HG03175 (cell line): ENCODE data around the gene LTK.
A peak's percentile ranks its signal among the peaks of the same experiment; 100 is the strongest.

Source experiments
- ATAC-seq: cut with Tn5 transposase; IDR thresholded peaks from one replicate; pipeline ENCODE4 v1.9.1; 2021; ENCODE audit warnings: mild to moderate bottlenecking, moderate library complexity; ENCODE audit not compliant: unreplicated experiment

The LTK gene

DNA sequence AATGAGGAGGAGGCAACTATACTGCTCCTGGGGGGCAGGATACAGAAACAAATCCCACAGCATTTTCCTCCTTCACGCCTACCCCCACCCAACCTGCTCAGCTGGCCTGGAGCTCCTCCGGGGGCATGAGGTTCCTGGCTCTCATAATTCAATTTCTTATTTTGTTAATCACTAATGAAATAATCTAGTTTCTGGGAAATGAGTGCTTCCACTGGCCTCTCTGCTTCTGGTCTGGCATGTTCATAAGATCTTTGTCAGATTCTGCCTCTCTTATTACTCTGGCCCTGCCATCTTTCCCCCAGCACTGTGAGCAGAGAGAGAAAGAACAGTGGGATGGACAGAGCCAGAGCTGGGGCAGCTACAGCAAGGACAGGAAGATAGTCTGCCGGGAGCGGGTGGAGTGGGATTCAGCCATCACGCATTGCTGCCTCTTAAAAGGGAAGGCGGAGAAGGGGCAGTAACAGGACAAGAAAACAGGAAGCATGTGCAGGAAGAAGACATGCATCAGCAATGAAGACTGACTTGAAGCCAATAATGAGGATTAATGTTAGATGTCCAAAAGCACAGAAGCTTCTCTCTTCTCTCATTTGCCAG, 16.8 kb upstream of the LTK start:
- no peak for ATAC-seq

DNA sequence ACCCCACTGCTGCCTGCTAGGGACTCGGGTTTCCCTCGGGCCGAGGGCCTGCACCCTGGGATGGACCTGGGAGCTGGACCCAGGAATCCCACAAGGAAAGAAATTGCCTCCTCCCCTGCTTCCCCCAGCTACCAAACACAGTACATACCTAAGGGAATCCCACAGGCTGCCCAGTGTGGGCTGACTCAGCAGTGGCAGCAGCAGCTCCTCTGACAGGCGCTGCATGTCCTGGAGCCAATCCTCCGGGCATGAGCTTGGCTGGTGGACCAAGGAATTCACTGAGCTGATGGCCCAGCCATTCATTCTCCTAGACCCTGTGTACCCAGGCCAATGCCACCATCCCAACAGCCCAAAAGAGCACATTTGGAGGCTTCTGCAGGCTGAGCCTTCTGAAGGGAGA, 9.5 kb upstream of the LTK start:
- no peak for ATAC-seq

DNA sequence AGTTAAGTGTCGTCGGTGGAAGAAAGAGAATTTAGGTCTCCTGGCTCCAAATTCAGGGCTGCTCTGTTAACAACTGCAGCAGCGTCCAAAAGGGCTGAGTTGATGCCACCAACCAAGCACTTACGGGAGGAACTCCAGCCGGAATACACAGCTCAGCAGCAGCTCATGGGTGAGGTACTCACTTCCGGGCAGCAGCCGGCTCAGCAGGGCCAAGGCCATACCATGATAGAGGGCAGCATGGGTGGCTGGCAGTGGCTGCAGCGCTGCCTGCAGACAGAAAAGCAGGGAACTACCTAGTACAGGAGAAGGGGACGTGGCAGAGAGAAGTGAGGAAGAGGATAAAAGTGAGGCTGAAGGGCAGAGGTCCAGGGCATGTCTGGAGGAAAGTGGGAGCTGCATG, 8.0 kb upstream of the LTK start:
- no peak for ATAC-seq

DNA sequence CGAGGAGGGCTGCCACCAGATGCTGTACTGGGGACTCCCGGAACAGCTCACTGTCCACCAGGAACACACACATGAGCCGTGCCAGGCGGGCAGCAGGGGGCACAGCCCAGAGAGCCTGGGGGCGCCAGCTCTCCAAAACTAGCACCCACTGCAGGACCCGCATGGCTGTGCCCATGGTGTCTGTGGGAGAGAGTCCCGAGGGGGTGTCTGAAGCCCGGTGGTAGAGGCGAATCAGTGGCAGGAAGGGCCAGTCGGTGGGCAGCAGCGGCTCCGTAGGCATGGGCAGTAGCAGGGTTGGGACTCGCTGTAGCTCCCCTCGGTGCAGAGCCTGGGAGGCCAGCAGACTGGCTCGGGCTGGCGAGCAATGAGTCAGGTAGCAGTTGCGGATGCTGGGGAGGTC, 7.0 kb upstream of the LTK start:
- ATAC-seq: no peak

DNA sequence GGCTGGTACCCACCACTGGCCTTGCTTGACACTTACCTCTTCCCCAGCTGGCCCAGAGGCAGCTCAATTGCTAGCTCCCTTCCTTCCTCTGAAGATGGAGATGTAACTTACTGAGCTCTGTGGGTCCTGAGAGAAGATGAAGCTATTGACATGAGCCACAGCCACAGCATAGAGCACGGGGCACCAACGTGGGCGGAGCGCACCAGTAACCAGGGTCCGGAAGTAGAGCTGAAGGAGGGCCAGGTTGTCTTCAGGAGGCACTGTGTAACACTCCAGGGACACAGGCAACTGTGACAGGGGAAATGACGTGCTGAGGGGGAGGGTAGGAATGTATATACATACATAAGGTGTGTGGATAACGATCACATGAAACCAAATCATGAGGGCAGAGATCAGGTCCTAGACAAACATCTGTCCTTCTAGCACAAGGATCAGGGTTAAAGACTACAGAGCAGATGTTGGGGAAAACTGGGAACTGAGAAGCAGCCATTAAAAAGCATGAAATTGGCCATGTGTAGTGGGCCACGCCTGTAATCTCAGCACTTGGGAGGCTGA, 4.3 kb upstream of the LTK start:
- no peak for ATAC-seq

DNA sequence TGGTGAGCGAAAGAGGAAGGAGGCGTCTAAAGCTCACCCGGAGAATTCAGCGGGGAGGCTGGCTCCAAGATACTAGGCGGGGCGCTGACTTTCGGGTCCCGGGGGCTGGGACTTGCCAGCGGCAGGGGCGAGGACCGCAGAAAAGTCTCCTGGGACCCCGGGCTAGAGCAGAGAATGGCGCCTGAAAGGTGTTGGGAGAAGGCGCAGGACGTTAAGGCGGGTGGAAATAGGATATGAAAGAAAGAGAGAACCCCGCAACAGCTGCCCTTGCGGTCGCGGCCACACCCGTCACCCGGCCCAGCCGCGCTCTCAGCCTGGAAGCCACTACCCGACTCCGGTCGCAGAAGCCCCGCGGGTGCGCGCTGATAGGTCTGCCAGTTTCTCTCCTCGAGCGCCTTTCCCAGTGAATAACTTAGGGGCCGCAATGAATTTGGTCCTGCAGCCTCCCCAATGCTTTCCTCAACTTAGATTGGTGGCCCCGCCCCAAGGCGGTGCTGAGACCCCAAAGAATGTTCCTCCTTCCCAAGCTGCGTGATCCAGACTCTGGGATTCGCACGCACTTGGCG, 604 bp downstream of the LTK start:
- no peak for ATAC-seq

- ATAC-seq: no peak
Measured at GRCh38 chr15:41512512-41512939, 1.1 kb downstream of the LTK start.

DNA sequence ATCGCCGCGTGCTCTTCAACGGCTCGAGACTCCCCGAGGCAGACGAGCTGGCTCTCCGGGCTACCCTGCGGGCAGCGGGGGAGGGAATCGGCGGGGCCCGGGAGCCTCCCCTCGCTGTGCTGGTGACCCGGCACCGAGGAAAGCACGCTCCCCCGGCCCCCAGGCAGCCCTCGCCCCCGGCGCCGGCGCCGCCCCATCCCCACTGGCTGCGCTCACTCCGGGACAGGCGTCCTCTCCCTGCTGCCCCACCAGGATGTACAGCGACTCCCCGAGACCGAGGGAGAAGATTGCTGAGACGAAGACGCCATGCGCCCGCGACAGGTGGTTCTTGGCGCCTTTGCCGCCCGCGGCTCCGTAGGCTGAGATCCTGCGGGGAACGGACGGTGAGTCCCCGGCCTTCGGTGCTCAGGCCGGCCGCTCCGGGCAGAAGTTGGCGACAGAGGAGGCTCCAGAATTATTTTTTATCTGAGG, 1.7 kb downstream of the LTK start:
- ATAC-seq: no peak

DNA sequence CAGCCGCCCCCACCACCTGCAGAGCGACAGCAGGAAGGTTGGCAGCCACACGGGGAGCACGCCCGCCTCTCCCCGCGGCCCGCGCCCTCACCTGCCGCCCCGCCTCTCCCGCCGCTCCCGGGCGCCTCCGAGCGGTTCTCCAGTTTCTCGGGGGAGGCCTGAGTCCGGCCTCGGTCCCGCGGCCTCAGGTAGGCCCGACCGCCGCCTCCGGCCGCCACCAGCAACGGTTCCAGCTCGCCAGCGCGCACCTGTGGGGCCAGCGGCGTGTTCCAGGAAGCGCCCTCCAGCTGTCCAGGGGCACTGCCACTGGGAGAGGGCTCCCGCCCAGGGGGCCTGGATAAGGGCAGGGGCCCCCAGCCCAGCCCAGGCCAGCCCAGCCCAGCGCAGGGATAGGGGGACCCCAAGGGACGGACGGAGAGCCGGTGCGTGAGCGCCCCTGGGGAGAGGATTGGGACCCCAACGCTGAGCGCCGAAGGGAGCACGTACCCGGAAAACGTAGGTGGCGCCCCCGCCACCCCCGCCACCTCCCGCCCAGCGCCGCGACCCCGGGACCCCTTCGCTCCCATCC, 2.2 kb downstream of the LTK start:
- ATAC-seq: no peak

- no peak for ATAC-seq
Measured at GRCh38 chr15:41510728-41511127, 2.9 kb downstream of the LTK start.

GRCh38 chr15:41507820-41508290, 5.8 kb downstream of the LTK start:
- ATAC-seq: no peak

DNA sequence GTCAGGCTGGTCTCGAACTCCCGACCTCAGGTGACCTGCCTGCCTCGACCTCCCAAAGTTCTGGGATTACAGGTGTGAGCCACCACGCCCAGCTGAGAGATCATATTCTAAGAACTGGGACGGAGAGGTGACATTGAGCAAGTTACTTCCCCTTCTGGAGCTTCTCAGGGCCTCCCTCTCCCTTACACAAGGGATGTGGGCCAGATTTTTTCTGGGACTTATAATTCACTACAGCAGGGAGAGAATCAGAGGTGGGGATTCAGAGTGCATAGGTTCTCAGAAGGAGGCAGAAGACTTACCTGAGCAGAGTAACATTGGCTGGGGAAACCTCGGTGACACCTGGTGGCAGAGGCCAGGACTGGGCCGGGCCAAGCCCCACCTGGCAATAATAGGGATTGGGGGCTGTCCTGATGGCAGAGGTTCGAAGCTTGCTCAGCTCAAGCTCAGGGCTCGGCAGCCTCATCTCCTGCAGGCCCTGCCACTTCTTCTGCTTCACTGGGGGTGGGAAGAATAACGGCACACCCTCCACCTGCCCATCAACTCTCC, 6.8 kb downstream of the LTK start:
- ATAC-seq: no peak

DNA sequence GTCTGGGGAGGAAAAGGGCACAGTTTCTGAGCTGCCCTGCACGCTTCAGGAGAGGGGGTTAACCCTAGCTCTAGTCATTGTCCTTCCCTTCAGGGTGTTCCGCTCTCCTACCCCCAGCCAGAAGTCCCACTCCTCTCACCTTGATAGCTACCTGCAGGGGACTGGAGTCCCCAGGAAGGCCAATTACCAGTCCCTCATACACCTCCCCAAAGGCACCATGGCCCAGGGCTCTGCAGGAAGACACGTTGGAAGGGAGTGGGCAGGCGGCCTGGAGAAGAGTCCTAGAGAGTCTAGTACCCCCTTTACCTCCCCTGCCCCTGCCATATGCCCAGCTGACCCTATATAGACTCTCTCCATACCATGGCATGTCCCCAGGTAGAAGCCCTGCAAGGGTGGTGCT, 7.9 kb downstream of the LTK start:
- ATAC-seq: no peak

DNA sequence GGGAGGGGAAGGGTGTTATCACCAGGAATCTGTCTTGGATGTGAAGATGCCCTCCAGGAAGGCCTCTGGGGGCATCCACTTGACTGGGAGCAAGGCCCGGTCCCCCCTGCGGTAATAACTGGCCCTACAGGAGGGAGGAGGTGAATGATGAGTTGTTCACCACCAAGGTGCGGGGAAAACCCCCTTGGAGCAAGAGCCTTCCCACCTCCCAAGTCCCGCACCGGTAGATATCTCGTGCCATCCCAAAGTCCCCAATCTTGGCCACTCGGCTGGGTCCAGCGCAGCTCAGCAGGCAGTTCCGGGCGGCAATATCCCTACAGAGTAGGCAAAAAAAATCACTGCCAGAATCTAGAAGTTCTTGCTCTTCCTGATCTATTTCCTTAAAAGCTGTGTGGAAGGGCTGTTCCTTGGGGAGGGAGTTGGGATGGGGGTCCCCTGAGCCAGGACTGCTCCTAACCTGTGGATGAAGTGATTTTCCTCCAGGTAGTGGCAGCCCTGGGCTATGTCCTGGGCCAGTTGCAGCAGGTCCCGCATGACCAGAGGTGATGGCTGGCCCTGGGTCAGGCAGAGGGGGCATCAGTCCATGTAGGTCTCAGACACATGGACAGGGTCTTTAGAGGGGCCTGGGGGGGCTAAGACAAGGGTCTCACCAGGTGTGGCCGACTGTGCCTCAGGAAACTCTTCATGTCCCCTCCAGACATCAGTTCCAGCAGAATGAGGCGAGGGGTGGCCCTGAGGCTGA, 8.7 kb downstream of the LTK start:
- ATAC-seq: no peak

DNA sequence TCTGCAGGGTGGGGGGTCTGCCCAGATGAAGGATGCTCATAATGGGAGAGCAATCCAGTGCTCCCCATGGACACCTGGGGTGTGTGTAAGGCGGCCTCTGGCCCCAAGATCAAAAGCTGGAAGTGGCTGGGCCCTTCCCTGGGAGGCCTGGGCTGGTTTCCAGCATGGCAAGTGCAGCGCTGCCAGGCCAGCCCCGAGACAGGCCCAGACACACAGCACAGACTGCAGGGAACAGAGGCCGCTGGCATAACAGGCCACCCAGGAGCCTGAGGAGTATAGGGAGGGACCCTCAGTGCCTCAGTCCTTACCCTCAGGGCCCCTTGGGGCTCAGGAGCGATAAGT, 10.0 kb downstream of the LTK start:
- ATAC-seq: no peak

- no peak for ATAC-seq
Measured at GRCh38 chr15:41502795-41503668, 10.6 kb downstream of the LTK start.

DNA sequence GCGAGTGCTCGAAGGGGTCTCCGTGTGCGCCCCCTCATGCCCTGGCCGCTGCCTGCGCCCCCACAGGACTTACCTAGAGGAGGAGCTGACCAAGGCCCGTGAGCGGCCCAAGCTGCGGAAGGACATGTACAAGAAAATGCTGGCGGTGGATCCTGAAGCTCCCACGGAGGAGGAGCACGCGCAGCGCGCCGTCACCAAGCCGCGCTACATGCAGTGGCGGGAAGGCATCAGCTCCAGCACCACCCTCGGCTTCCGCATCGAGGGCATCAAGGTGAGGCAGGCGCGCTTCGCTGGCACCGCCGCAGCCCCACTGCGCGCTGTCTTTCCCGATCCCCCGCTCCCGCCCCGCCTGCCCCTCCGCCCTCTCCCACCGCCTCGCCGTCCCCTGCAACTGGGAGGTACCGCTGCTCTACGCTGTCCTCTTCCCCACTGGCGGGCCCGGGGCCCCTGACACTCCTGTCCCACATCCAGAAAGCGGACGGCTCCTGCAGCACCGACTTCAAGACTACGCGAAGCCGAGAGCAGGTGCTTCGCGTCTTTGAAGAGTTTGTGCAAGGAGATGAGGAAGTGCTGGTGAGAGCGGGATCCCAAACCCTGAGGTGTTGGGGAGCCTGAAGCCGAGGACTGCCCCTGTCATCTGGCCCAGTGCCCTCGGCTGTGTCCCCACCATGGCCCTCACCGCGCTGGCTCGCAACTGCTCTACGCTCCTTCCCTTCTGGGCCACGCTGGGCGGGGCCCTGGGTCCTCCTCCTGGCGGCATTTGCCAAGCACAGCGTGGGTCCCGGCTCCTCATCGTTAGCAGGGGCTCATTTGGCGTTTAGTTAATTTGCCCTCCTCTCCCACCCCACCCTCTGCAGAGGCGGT, 11.5 kb downstream of the LTK start:
- ATAC-seq: no peak

DNA sequence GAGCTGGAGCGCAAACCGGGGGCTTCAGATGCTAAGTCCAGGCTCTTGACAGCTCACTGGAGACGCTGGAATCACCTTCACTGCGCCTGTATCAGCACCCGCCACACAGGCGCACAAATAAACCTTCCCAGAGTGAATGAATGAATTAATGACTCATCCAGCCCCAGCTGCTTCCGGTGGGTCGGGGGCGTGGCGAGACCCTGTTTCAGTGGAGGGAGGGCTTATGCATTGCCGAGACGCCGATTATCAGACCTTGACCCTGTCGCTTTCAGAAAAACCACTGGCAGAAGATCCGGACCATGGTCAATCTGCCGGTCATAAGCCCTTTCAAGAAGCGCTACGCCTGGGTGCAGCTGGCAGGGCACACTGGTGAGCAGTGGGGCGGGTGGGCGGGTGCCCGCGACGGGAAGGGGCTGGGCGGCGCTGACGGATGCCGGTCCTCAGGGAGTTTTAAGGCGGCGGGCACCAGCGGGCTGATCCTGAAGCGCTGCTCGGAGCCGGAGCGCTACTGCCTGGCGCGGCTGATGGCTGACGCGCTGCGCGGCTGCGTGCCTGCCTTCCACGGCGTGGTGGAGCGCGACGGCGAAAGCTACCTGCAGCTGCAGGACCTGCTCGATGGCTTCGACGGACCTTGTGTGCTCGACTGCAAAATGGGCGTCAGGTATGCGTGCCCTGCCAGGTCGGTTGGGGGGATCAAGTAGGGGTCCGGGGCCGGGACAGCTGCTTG, 12.3 kb downstream of the LTK start:
- peak; percentile 44 for ATAC-seq
